ENCODE data around the gene ECSCR.

Gene ECSCR

DNA sequence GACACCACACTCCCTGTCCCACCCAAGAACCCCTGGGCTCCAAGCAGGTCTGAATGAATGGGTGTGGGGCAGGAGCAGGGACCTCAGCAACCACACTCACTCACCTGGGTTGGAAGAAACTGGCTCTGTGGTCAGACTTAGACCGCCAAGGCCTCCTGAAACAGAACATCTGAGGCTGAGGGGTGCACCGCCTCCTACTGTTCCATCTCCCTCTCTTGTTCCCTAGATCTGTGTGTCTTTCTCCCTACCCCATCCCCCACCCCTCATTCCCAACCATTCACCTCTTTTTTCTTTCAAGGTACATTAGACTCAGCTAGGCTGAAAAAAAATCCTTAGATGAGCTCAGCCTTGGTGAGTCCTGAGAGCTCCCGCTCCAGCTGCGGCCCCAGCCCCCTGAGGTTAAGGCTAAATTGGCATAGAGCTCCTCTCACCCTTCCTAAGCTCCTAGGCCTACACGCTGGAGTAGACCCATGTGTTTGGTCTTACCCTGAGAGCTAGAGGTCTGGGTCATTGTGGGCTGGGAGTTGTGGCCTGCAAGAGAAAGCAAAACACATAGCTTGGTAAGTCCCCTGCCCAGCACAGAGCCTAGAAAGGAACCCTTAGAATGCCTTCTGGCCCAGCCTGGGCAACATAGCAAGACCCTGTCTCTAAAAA is 4.8 kb downstream of the ECSCR start:
- H3K4me3 ChIP-seq (ENCODE audit: control insufficient read depth, low read depth, low read length) = no peak overlapping the region
- DNase-seq (ENCODE audit: low read depth) = no peak
- TF ChIP-seq, protein P1, sequence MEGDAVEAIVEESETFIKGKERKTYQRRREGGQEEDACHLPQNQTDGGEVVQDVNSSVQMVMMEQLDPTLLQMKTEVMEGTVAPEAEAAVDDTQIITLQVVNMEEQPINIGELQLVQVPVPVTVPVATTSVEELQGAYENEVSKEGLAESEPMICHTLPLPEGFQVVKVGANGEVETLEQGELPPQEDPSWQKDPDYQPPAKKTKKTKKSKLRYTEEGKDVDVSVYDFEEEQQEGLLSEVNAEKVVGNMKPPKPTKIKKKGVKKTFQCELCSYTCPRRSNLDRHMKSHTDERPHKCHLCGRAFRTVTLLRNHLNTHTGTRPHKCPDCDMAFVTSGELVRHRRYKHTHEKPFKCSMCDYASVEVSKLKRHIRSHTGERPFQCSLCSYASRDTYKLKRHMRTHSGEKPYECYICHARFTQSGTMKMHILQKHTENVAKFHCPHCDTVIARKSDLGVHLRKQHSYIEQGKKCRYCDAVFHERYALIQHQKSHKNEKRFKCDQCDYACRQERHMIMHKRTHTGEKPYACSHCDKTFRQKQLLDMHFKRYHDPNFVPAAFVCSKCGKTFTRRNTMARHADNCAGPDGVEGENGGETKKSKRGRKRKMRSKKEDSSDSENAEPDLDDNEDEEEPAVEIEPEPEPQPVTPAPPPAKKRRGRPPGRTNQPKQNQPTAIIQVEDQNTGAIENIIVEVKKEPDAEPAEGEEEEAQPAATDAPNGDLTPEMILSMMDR (IDR thresholded peaks at IDR 0.05; ENCODE audit: control insufficient read depth, insufficient read depth, low read depth, low read length, missing control alignments) = no peak

DNA sequence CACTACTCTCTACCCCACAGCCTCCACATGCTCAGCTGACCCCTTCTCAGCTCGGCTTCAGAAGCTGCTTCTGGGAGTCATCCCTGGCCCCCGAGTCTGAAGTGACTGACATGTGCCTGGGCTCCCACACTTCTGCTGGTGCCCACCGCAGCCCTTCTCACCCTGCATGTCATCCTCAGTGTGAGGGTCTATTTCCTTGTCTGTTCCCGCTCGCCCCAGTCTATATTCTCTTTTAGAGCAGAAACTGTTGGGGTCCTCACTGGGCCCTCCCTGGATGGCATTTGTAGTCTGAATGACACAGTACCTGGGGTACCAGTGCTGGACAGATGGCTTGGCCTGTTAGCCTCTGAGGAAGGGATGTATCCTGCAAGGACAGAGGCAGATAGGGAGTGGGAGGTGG is 5.3 kb downstream of the ECSCR start:
- no peak for DNase-seq (ENCODE audit: low read depth)
- TF ChIP-seq, protein P1 (IDR thresholded peaks at IDR 0.05; ENCODE audit: control insufficient read depth, insufficient read depth, low read depth, low read length, missing control alignments) = no peak
- no peak overlapping the region for H3K4me3 ChIP-seq (ENCODE audit: control insufficient read depth, low read depth, low read length)

DNA sequence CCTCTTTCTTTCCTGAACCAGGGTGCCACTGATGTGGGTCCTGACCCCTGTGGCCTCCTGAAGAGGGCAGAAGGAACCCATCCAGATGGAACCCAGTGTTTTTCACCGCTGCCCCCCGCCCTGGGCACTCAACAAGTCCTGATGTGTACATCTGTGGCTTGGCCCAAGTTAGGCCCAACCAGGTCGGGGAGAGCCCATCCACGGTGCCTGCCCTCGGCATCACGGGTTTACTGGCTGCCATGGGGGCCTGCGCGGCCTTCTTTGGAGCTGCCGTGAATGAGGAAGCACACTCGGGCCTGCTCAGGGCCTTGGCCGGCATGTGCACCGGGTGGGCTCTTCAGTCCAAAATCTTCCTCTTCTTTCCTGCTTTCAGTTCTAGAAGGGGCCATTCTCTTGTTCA is 5.8 kb downstream of the ECSCR start:
- TF ChIP-seq, protein P1 (IDR thresholded peaks at IDR 0.05; ENCODE audit: control insufficient read depth, insufficient read depth, low read depth, low read length, missing control alignments) = no peak
- DNase-seq (ENCODE audit: low read depth) = no peak
- no peak overlapping the region for H3K4me3 ChIP-seq (ENCODE audit: control insufficient read depth, low read depth, low read length)

DNA sequence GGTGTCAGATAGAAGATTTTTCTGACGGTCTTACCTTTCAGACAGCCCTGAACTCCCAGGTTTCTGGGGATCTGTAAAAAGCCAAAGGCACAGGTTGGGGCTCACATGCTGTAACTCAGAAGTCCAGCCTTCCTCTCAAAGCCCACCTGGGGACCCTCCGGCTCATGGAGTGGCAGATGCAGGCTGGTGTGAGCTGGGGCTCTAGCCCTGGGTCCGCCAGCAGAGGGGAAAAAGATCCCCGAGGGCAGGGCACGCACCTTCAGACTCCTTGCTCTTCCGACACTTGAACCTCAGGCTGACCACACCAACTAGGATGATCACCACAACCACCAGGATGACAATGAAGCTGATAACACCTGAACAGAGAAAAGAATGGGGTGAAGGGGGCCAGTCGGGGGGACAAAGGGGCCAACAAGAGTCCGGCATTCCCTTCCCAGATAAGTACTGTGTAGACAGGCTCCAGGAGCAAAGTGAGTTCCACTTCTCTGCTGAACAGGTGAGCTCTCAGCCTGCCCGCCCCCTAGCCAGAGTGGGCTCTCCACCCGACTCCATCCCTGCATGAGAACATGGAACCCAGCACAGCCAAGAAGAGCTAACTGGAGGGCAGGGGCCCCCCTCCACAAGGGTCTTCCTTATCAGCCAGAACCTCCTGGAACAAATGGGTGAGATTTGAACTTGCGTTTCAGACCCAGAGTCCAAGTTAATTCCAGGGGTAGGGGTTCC is 7.8 kb downstream of the ECSCR start:
- H3K4me3 ChIP-seq (ENCODE audit: control insufficient read depth, low read depth, low read length) = no peak overlapping the region
- DNase-seq (ENCODE audit: low read depth) = no peak
- TF ChIP-seq, protein P1 (IDR thresholded peaks at IDR 0.05; ENCODE audit: control insufficient read depth, insufficient read depth, low read depth, low read length, missing control alignments) = no peak

DNA sequence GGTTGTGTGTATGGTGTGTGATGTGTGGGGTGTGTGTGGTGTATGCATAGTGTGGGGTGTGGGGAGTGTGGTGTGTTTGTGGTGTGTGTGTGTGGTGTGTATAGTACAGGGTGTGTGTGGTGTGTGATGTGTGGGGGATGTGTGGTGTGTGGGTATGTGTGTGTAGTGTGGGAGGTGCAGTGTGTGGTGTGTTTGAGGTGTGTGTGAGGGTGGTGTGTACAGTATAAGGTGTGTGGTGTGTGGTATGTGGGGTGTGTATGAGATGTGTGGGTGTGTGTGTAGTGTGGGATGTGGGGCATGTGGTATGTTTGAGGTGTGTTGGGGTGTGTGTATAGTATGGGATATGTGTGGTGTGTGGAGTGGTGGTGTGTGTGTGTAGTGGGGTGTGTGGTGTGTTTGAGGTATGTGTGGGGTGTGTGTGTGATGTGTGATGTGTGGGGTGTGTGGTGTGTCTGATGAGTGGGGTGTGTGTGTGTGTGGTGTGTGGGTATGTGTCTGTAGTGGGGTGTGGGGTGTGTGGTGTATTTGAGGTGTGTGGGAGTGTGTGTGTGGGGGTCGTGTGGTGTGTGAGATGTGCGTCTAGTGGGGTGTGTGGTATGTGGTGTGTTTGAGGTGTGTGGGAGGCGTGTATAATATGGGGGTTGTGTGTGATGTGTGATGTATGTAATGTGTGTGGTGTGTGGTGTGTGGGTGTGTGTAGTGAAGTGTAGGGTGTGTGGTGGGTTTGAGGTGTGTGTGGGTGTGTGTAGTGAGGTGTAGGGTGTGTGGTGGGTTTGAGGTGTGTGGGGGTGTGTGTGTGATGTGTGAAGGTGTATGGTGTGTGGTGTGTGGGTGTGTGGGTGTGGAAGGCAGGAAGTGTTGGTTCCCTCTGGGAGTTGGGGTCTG is 8.6 kb downstream of the ECSCR start:
- DNase-seq (ENCODE audit: low read depth) = no peak
- TF ChIP-seq, protein P1 (IDR thresholded peaks at IDR 0.05; ENCODE audit: control insufficient read depth, insufficient read depth, low read depth, low read length, missing control alignments) = no peak
- no peak overlapping the region for H3K4me3 ChIP-seq (ENCODE audit: control insufficient read depth, low read depth, low read length)

DNA sequence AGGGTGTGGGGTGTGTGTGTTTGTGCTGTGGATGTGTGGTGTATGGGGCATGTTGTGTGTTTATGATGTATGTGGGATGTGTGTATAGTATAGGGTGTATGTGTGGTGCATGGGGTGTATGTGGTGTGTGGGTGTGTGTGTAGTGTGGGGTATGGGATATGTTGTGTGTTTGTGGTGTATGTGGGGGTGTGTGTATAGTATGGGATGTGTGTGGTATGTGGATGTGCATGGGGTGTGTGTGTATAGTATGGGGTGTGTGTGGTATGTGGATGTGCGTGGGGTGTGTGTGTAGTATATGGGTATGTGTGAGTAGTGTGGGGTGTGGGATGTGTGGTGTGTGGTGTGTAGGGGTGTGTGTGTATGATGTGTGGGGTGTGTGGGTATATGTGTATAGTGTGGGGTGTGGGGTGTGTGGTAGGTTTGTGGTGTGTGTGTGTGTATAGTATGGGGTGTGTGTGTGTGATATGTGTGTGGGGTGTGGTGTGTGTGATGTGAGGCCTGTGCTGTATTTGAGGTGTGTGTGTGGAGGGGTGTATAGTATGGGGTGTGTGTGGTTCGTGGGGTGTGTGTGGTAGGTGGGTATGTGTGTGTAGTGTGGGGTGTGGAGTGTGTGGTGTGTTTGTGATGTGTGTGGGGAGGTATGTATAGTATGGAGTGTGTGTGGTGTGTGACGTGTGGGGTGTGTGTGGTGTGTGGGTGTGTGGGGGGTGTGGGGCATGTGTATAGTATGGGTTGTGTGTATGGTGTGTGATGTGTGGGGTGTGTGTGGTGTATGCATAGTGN is 10.5 kb downstream of the ECSCR start:
- TF ChIP-seq, protein P1 (IDR thresholded peaks at IDR 0.05; ENCODE audit: control insufficient read depth, insufficient read depth, low read depth, low read length, missing control alignments) = no peak
- DNase-seq (ENCODE audit: low read depth) = no peak
- H3K4me3 ChIP-seq (ENCODE audit: control insufficient read depth, low read depth, low read length) = no peak overlapping the region

Data from AG09309 (cell line).